ENCODE data around the gene LMCD1.

DNA sequence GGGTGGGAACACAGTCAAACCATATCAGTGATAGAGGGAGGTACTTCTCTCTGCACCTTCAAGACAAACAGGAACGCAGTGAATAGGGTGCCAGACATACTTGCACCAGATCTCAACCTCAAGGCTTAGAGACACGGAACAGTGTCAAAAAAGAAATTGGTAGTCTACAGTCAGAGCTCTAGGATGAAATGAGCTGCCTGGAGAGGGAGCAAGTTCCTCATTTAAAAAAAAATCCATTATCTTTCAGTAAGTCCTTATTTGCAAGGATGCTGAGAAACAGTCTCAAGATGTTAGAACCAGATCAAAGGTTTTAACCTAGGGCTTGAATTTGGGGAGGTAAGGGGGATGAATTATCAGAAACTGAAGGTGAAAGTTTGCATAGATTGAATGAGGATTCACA is 20.2 kb upstream of the LMCD1 start:
- TF ChIP-seq, protein P1, sequence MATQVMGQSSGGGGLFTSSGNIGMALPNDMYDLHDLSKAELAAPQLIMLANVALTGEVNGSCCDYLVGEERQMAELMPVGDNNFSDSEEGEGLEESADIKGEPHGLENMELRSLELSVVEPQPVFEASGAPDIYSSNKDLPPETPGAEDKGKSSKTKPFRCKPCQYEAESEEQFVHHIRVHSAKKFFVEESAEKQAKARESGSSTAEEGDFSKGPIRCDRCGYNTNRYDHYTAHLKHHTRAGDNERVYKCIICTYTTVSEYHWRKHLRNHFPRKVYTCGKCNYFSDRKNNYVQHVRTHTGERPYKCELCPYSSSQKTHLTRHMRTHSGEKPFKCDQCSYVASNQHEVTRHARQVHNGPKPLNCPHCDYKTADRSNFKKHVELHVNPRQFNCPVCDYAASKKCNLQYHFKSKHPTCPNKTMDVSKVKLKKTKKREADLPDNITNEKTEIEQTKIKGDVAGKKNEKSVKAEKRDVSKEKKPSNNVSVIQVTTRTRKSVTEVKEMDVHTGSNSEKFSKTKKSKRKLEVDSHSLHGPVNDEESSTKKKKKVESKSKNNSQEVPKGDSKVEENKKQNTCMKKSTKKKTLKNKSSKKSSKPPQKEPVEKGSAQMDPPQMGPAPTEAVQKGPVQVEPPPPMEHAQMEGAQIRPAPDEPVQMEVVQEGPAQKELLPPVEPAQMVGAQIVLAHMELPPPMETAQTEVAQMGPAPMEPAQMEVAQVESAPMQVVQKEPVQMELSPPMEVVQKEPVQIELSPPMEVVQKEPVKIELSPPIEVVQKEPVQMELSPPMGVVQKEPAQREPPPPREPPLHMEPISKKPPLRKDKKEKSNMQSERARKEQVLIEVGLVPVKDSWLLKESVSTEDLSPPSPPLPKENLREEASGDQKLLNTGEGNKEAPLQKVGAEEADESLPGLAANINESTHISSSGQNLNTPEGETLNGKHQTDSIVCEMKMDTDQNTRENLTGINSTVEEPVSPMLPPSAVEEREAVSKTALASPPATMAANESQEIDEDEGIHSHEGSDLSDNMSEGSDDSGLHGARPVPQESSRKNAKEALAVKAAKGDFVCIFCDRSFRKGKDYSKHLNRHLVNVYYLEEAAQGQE (IDR thresholded peaks at IDR 0.05), result no peak
- TF ChIP-seq KDM1A (IDR thresholded peaks at IDR 0.05; ENCODE audit: low read depth) (no peak), BHLHE40 (IDR thresholded peaks at IDR 0.05; ENCODE audit: low read depth, low read length) (no peak), JUNB (IDR thresholded peaks at IDR 0.05) (no peak), EHMT2 (IDR thresholded peaks at IDR 0.05; ENCODE audit: low read depth) (no peak), POLR2AphosphoS2 (conservative IDR thresholded peaks at IDR 0.05; ENCODE audit: low read length) (no peak), ZNF302 (CRISPR knock-in tag; IDR thresholded peaks at IDR 0.05) (no peak), CBX2 (IDR thresholded peaks at IDR 0.05; ENCODE audit: borderline replicate concordance, low read depth) (no peak), ZFP36 (IDR thresholded peaks at IDR 0.05; ENCODE audit: borderline replicate concordance, partially characterized antibody) (no peak), JUN (IDR thresholded peaks at IDR 0.05) (no peak), EP300 (IDR thresholded peaks at IDR 0.05) (no peak), USF2 (IDR thresholded peaks at IDR 0.05) (no peak)
- TF ChIP-seq, protein P2, sequence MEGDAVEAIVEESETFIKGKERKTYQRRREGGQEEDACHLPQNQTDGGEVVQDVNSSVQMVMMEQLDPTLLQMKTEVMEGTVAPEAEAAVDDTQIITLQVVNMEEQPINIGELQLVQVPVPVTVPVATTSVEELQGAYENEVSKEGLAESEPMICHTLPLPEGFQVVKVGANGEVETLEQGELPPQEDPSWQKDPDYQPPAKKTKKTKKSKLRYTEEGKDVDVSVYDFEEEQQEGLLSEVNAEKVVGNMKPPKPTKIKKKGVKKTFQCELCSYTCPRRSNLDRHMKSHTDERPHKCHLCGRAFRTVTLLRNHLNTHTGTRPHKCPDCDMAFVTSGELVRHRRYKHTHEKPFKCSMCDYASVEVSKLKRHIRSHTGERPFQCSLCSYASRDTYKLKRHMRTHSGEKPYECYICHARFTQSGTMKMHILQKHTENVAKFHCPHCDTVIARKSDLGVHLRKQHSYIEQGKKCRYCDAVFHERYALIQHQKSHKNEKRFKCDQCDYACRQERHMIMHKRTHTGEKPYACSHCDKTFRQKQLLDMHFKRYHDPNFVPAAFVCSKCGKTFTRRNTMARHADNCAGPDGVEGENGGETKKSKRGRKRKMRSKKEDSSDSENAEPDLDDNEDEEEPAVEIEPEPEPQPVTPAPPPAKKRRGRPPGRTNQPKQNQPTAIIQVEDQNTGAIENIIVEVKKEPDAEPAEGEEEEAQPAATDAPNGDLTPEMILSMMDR (IDR thresholded peaks at IDR 0.05), result no peak
- TF ChIP-seq, protein P3, sequence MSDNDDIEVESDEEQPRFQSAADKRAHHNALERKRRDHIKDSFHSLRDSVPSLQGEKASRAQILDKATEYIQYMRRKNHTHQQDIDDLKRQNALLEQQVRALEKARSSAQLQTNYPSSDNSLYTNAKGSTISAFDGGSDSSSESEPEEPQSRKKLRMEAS (IDR thresholded peaks at IDR 0.05), result no peak
